Epithelial cell of prostate (primary cell): ENCODE measurements around the gene SEMA4D.

ENCODE experiments used
- DNase-seq: peaks from one replicate; pipeline ENCODE4 v3.0.0-alpha.2; 2011; ENCODE audit warnings: low read depth, low spot score
- H3K27ac ChIP-seq: fragments of 450-650 bp; 2 replicates; pipeline ENCODE4 v1.5.1; 2017; ENCODE audit warnings: mild to moderate bottlenecking

Gene SEMA4D

DNA sequence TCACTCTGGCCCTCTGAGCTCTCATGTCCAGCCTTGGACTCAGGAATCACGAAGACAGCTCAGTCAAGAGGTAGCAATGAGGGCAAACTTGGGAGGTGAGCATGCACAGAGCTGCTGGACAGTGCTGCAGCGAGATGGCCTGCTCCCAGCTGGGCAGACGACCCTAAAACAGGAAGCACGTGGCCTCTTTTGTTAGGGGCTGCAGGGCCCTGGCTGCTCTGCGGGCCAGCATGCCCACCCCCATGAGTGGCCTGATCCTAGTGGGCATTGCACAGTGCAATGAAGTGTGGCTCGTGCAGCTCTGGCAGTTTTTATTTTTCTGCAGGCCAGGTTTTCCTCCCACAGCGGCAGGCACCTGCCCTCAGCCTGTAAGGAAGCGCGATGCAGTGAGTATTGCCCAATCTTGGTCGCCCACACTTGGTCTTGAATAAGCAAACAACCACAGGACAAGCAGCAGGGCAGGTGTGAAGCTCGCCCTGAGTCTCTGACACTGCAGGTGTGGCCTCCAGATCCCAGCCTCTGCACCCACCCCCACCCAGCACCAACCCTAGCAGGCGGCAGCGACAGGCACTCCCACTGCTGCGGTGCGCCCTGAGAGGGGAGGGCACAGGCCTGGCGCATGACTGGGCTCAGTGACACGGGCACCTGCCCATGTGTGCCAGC, 60.8 kb downstream of the SEMA4D start:
- H3K27ac ChIP-seq, result no peak overlapping the region
- DNase-seq, result peak; percentile 8

- no peak overlapping the region for H3K27ac ChIP-seq
Measured at GRCh38 chr9:89436326-89436725, 61.6 kb downstream of the SEMA4D start.

DNA sequence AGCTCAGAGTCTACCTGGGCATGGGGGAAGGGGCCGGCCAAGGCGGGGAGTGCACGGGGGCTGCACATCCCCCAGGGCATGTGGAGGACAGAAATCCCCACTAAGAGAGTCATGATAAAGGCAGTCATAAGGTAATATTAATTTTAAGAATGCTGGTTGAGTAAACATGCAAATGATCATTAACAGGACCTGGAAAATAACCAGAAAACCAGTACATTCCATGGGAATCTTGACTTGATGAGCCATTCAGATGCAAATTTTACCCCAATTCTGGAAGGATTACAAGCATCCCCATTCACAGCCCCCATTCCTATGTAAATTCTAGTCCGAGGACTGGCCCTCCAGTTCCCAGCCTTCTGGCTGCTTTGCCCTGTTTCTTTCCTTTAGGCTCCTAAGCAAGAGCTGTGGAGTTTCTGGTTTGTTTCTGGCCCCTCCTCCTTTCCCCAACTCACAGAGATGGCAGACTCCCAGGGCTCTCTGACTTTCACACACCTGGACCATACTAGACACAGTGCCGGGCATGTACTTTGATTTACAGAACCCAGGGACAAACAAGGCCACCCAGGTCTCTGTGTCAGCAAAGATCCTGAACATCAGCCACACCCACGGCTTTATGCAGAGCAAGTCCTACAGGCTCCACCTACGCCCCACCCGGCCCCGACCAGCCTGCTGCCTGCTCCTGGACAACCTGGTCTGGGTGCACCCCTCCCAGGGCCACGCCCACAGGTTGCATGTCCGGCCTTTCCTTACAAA, 62.7 kb downstream of the SEMA4D start:
- no peak overlapping the region for H3K27ac ChIP-seq
- DNase-seq, result peak; percentile 48

More at GRCh38 chr9:89436326-89436725, 61.6 kb downstream of the SEMA4D start:
- DNase-seq, result no peak

GRCh38 chr9:89434636-89435035, 63.3 kb downstream of the SEMA4D start:
- no peak overlapping the region for H3K27ac ChIP-seq
- no peak for DNase-seq

GRCh38 chr9:89433826-89434225, 64.1 kb downstream of the SEMA4D start:
- H3K27ac ChIP-seq, result no peak overlapping the region
- no peak for DNase-seq

GRCh38 chr9:89432986-89433530, 64.9 kb downstream of the SEMA4D start:
- H3K27ac ChIP-seq, result no peak overlapping the region
- DNase-seq, result no peak

DNA sequence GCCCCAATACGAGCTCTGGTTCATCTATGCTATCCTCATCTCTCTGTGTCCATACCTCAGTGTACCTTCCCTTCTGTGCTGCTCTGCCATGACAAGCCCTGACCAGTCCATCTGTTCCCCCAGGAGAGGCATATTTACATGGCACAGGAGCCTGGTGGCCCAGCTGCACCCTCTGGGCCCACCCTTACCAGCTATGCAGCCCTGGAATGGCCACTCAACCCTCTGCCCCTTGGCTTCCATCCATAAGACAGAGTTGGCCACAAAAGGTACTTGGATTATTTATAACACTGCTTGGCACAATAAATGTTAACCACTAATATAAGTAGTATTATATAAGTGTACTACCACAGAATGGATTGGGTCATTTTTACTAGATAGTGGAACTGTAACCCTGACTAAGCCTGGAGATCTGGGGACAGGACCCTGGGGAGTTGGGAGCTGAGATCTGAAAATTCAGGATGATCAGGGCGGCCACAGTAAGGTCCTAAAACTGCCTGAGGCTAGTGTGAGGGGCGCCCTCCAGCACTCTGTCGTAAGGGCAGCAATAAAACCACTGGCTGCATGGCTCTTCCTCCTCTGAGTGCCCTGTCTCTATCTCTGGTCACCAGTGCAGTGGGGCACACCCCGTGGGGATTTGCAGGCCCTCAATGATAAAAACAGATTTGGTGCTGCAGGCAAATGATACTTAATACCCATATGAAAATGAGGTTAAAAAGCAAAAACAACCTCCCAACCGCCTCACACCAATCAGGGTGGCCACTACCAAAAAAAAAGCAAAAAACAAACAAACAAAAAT, 65.8 kb downstream of the SEMA4D start:
- no peak for DNase-seq
- no peak overlapping the region for H3K27ac ChIP-seq

GRCh38 chr9:89430995-89431394, 66.9 kb downstream of the SEMA4D start:
- peak; percentile 45 for DNase-seq

GRCh38 chr9:89428901-89429890, 68.7 kb downstream of the SEMA4D start:
- no peak overlapping the region for H3K27ac ChIP-seq
- no peak for DNase-seq

More at GRCh38 chr9:89430995-89431394, 66.9 kb downstream of the SEMA4D start:
- no peak overlapping the region for H3K27ac ChIP-seq

GRCh38 chr9:89428222-89428761, 69.6 kb downstream of the SEMA4D start:
- DNase-seq, result no peak
- H3K27ac ChIP-seq, result no peak overlapping the region

- H3K27ac ChIP-seq, result no peak overlapping the region
- DNase-seq, result no peak
Measured at GRCh38 chr9:89427621-89428221, 70.2 kb downstream of the SEMA4D start.

GRCh38 chr9:89426384-89426961, 71.4 kb downstream of the SEMA4D start:
- no peak for DNase-seq
- no peak overlapping the region for H3K27ac ChIP-seq

DNA sequence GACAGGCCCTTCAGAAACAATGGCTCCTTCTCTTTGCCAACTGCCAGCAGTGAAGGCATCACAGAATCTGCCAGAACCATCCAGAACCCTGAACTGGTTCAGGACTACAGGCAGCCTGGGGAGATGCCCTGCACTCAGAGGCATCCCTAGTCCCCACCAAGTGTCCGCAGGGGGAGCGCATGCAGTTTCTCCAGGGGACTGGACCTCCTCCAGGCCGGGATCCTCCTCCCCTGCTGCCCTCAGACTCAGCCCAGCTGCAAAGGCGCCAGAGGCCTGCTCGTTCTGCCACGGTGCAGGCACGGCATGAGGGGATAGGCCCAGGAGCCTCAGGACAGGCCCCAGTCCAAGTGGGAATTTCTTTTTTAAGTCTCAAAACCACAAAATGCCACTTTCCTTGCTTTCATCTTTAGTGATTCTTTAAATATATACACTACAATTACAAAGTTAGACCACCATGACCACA, 72.0 kb downstream of the SEMA4D start:
- no peak for DNase-seq
- no peak overlapping the region for H3K27ac ChIP-seq

DNA sequence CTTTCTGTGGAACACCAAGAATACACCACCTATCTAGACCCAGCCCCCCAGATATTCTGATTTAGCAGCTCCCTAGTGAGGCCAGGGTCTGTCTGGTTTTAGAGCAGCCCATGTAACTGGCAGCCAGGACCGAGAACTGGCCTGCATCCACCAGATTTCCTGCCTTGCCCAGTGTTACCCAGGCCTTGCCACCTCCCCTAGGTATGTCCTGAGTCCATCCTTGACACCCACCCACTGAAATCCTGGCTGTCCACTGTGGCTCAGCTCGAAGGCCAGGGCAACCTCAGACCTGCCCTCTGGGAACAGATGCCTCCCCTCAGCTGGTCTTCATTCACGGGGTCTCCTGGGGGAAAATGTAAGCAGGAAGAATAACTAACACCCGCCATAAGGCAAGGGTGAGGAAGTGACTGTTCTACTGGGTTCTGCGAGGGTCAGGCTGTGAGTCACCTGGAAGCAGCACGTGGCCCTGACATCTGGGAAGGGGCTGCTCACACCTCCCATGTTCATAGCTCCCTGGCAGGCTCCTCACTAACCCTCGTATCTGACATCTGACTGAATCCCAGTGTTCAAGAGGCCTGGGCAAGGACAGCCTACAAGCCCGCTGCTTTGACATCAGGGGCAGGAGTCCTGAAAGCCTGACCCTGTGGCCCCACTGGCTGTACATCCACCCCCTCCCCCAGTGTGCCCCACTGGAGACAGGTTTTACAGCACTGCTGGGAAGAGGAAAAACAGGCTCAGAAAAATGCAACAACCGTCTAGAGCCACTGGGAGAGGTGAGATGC, 72.7 kb downstream of the SEMA4D start:
- no peak overlapping the region for H3K27ac ChIP-seq
- DNase-seq, result no peak

GRCh38 chr9:89422151-89422975, 75.5 kb downstream of the SEMA4D start:
- no peak for DNase-seq
- H3K27ac ChIP-seq, result no peak overlapping the region

DNA sequence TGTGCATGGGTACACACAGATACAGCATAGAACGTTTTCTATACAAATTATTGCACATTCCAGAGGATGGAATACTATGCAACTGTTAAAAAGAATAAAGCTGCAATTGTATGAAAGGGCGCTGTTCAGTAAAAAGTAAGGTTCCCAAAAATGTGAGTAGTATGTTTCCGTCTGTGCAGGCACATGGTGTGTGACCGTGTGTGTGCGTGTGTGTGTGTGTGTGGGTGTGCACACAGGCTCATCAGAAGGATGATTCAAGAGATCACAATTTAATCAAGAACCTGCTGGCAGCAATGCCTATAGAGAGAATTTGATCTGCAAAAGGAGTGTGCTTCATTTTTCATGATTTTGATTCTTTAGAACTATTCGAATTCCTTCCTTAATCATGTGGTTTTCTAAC, 76.3 kb downstream of the SEMA4D start:
- H3K27ac ChIP-seq, result no peak overlapping the region
- DNase-seq, result no peak
